HG03045 (cell line): Measurements from ENCODE around the gene CFLAR.
"Not testable (repeated sequence)": the region's sequence is repeated elsewhere in the genome, so short reads cannot be mapped to it uniquely, and the experiment has no call there.

Source experiments
- ATAC-seq: cut with Tn5 transposase; IDR thresholded peaks from one replicate; pipeline ENCODE4 v1.9.1; 2021; ENCODE audit warnings: mild to moderate bottlenecking, moderate library complexity; ENCODE audit not compliant: unreplicated experiment

CFLAR gene

GRCh38 chr2:201144101-201145051, 28.4 kb downstream of the CFLAR start:
- no peak for ATAC-seq

GRCh38 chr2:201148434-201148990, 32.5 kb downstream of the CFLAR start:
- ATAC-seq, result no peak

- no peak for ATAC-seq
Measured at GRCh38 chr2:201149064-201149820, 33.3 kb downstream of the CFLAR start.

GRCh38 chr2:201149821-201150165, 33.8 kb downstream of the CFLAR start:
- ATAC-seq, result not testable (repeated sequence)

- no peak for ATAC-seq
Measured at GRCh38 chr2:201150454-201151020, 34.6 kb downstream of the CFLAR start.

GRCh38 chr2:201151127-201151981, 35.4 kb downstream of the CFLAR start:
- ATAC-seq, result peak; percentile 45

- no peak for ATAC-seq
Measured at GRCh38 chr2:201152517-201152916, 36.6 kb downstream of the CFLAR start.

- ATAC-seq, result no peak
Measured at GRCh38 chr2:201152999-201153815, 37.2 kb downstream of the CFLAR start.

GRCh38 chr2:201154615-201155399, 38.8 kb downstream of the CFLAR start:
- ATAC-seq, result no peak

- no peak for ATAC-seq
Measured at GRCh38 chr2:201156036-201156435, 40.1 kb downstream of the CFLAR start.

GRCh38 chr2:201156640-201157039, 40.7 kb downstream of the CFLAR start:
- no peak for ATAC-seq

GRCh38 chr2:201157694-201158093, 41.7 kb downstream of the CFLAR start:
- peak; percentile 14 for ATAC-seq

GRCh38 chr2:201158111-201158929, 42.4 kb downstream of the CFLAR start:
- peak; percentile 81 for ATAC-seq

- no peak for ATAC-seq
Measured at GRCh38 chr2:201164166-201164565, 48.2 kb downstream of the CFLAR start.

- no peak for ATAC-seq
Measured at GRCh38 chr2:201167546-201167945, 51.6 kb downstream of the CFLAR start.

GRCh38 chr2:201168496-201168895, 52.5 kb downstream of the CFLAR start:
- ATAC-seq, result not testable (repeated sequence)

GRCh38 chr2:201171259-201171814, 55.4 kb downstream of the CFLAR start:
- ATAC-seq, result no peak

- ATAC-seq, result no peak
Measured at GRCh38 chr2:201172279-201172678, 56.3 kb downstream of the CFLAR start.
